Activated CD8-positive, alpha-beta T cell treated with anti-CD3 and anti-CD28 coated beads, Interleukin-2, amount 10 ng/mL, durations not matched to agents 7 days and 5 days (primary cell): ENCODE results near the gene ZDHHC11B. TPM values are rescaled to one million over a fixed set of nuclear protein-coding genes. Genes with fewer than 3 reads are reported as not detected.
"Not testable (repeated sequence)": the region's sequence is repeated elsewhere in the genome, so short reads cannot be mapped to it uniquely, and the experiment has no call there.

Source experiments
- ATAC-seq: fragments of 150-1000 bp; cut with Tn5 transposase; one replicate; pipeline ENCODE4 v1.10.0; 2021; ENCODE audit warnings: moderate library complexity
- CTCF ChIA-PET: fragments of 350-600 bp; sonication (Branson Sonifier 250); formaldehyde crosslinking; loops from one replicate; lab custom pipeline; 2021; ENCODE audit warnings: antibody characterized with exemption; lab: Charles Lee
- POLR2A ChIA-PET: fragments of 350-600 bp; sonication (Branson Sonifier 250); formaldehyde crosslinking; loops from one replicate; lab custom pipeline; 2021; ENCODE audit warnings: antibody characterized with exemption; lab: Charles Lee
- DNase-seq: peaks from one replicate; pipeline ENCODE4 v3.0.0-alpha.2; 2020
- H3K27ac Mint-ChIP-seq: one replicate; pipeline ENCODE4 v1.8.0; 2021; ENCODE audit warnings: mild to moderate bottlenecking, mixed read lengths
- H3K27me3 Mint-ChIP-seq: one replicate; pipeline ENCODE4 v1.8.0; 2021; ENCODE audit warnings: low read depth, mixed read lengths
- H3K36me3 Mint-ChIP-seq: one replicate; pipeline ENCODE4 v1.8.0; 2021; ENCODE audit warnings: low read depth, mixed read lengths
- H3K4me1 Mint-ChIP-seq: one replicate; pipeline ENCODE4 v1.8.0; 2021; ENCODE audit warnings: low read depth, mixed read lengths
- H3K4me3 Mint-ChIP-seq: one replicate; pipeline ENCODE4 v1.8.0; 2021; ENCODE audit warnings: mild to moderate bottlenecking, mixed read lengths
- H3K9me3 Mint-ChIP-seq: one replicate; pipeline ENCODE4 v1.8.0; 2022; ENCODE audit warnings: mixed read lengths; ENCODE audit not compliant: insufficient read depth
- total RNA-seq, 2 experiments: library from RNA; stranded (reverse); gene quantifications; one replicate each; pipeline ENCODE4 v1.2.3, GENCODE V29; 2021

ZDHHC11B gene, protein sequence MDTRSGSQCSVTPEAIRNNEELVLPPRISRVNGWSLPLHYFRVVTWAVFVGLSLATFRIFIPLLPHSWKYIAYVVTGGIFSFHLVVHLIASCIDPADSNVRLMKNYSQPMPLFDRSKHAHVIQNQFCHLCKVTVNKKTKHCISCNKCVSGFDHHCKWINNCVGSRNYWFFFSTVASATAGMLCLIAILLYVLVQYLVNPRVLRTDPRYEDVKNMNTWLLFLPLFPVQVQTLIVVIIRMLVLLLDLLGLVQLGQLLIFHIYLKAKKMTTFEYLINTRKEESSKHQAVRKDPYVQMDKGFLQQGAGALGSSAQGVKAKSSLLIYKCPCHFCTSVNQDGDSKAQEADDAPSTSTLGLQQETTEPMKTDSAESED
- total RNA-seq, result under 1 TPM in 1 of 2 experiments, not detected in 1; 0.10 TPM

DNA sequence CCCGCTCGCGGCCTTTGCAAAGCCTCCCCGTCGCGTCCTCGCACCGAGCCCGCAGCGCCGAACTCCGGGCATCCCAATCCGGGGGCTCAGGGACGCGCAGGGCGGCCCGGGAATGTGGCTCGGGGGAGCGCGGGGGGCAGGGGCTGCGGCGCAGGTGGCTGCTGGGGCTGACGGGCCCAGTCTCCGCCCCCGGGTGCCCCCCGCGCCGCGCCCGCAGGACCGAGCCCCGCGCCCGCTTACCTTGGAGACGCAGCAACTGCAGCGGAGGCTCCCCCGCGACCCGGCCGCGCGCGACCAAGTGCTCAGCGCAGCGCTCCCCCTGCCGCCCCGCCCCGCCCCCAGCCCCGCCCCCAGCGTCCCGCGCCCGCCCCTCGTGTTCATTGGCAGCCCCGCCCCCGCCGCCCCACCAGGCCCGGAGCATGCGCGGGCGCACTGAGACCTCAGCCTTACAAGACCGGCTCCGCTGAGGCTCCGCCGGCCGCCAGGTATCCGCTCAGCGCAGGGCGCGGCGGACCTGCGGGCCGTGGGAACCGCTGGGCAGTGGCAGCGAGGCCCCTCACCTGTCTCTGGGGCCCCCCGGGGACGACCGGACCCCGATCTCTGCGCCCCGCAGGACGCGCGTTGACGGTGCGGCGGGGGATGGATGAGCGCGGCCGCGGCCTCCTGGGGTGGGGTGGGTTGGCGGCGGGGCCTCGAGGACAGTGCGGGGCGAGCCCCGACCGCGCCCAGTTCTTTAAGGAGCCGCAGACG is at the start of gene ZDHHC11B:
Gene ZDHHC11B (minus strand): TSS at position 302 of the 750 bp plus-strand sequence. CDS start 17,810 bp downstream, outside the sequence.
- H3K27me3 Mint-ChIP-seq, CTCF ChIA-PET, H3K27ac Mint-ChIP-seq, POLR2A ChIA-PET, H3K36me3 Mint-ChIP-seq, H3K9me3 Mint-ChIP-seq, H3K4me1 Mint-ChIP-seq: not testable (repeated sequence)
- peak within 1 kb of the TSS; percentile 69 for H3K4me3 Mint-ChIP-seq
- peak; percentile 87 for DNase-seq
- peak; percentile 87 for ATAC-seq

DNA sequence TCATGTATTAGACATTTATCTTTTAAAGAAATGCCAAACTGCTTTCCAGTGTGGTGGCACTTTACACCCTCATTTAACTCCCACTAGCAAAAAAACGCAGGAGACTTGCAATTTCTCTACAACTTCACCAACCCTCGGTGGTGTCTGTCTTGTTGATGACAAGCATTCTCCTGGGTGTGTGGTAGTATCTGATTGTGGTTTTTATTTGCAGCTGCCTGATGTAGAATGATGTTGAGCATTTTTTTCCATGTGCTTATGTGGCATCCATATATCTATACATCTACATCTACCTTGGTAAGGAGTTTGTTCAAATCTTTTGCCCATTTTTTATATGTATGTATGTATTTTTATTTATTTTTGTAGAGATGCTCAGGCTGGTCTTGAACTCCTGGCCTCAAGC is 49.5 kb upstream of the ZDHHC11B start:
- H3K9me3 Mint-ChIP-seq, DNase-seq, H3K36me3 Mint-ChIP-seq, H3K27ac Mint-ChIP-seq, H3K4me3 Mint-ChIP-seq, ATAC-seq, CTCF ChIA-PET, POLR2A ChIA-PET, H3K4me1 Mint-ChIP-seq, H3K27me3 Mint-ChIP-seq: not testable (repeated sequence)

DNA sequence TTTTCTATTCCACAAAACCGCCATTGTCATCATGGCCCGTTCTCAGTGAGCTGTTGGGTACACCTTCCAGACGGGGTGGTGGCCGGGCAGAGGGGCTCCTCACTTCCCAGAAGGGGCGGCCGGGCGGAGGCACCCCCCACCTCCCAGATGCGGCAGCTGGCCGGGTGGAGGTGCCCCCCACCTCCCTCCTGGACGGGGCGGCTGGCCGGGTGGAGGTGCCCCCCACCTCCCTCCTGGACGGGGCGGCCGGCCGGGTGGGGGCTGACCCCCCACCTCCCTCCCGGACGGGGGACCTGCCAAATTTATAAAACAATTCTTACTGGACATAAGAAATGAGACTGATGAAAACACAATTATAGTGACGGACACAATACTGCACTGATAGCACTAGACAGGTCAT is 43.7 kb upstream of the ZDHHC11B start:
- CTCF ChIA-PET, H3K27me3 Mint-ChIP-seq, H3K9me3 Mint-ChIP-seq, H3K4me3 Mint-ChIP-seq, ATAC-seq, H3K4me1 Mint-ChIP-seq, DNase-seq, H3K27ac Mint-ChIP-seq, POLR2A ChIA-PET: not testable (repeated sequence)
- H3K36me3 Mint-ChIP-seq, result peaks cover 10% of the 10 kb centered on the region

DNA sequence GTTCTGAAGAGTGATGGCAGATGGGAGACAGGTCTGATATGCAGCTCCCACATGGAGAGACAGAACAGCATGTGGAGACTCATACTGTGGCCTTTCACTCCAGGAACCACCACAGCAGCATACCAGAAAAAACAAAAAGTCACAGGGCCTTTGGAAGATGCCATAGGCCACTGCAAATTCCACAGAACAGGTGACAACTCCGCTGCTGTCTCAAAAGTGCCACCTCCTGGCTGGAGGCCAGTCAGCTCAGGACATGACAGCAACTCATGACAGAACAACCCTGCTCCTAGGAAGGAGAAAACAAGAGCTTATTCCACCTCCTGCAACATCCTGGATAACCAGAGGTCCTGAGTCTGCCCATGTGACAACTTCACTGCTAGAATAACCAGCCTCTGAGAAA is 41.0 kb upstream of the ZDHHC11B start:
- H3K4me1 Mint-ChIP-seq, H3K27me3 Mint-ChIP-seq, POLR2A ChIA-PET, DNase-seq, ATAC-seq, H3K4me3 Mint-ChIP-seq, H3K27ac Mint-ChIP-seq, CTCF ChIA-PET, H3K9me3 Mint-ChIP-seq: not testable (repeated sequence)
- H3K36me3 Mint-ChIP-seq, result peaks cover 14% of the 10 kb centered on the region

DNA sequence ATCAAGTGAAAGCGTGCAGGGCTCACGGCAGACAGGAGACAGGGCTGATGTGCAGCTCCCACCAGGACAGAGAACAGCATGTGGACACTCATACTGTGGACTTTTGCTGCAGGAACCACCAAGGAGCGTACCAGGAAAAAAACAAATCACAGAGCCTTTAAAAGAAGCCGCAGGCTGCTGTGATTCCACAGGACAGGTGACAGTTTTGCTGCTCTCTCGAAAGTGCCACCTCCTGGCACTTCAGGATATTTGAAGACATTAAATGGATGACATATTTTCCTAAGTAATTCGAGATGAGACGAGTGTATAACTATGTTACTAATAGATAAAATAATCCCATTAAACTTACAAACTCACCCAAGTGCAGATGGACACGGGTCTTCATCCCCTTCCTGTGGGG is 37.0 kb upstream of the ZDHHC11B start:
- ChIA-PET POLR2A (no interaction called here), CTCF (no interaction called here)
- no peak for ATAC-seq
- Mint-ChIP-seq H3K27ac (no peak overlapping the region), H3K9me3 (no peaks in the 10 kb centered on the region), H3K27me3 (no peaks in the 10 kb centered on the region), H3K4me3 (no peak overlapping the region), H3K4me1 (no peaks in the 10 kb centered on the region), H3K36me3 (peaks cover 14% of the 10 kb centered on the region)
- DNase-seq, result no peak

DNA sequence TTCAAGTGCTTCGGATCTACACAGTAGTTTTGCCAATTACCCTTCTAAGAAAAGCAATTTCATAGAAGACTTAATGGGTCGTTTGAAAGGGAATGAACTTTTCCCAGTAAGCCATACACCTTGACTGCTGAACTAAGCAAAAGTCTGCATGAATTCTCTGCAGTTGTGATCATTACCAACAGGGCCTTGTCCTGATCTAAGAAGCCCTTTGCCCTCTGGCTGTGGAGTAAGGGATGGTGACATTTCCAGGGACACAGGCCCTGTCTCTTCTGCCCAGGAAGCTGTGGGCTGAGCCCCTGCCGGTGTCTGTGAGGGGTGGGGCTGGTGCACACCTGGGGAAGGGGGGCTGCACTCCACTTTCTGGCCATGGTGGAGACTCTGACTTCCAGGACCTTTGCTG is 35.7 kb upstream of the ZDHHC11B start:
- no peaks in the 10 kb centered on the region for H3K4me1 Mint-ChIP-seq
- DNase-seq (no peak), ATAC-seq (no peak)
- H3K27me3 Mint-ChIP-seq, result no peaks in the 10 kb centered on the region
- ChIA-PET POLR2A (no interaction called here), CTCF (no interaction called here)
- peaks cover 14% of the 10 kb centered on the region for H3K36me3 Mint-ChIP-seq
- H3K27ac Mint-ChIP-seq, result no peak overlapping the region
- no peak overlapping the region for H3K4me3 Mint-ChIP-seq
- peaks cover 4% of the 10 kb centered on the region for H3K9me3 Mint-ChIP-seq

DNA sequence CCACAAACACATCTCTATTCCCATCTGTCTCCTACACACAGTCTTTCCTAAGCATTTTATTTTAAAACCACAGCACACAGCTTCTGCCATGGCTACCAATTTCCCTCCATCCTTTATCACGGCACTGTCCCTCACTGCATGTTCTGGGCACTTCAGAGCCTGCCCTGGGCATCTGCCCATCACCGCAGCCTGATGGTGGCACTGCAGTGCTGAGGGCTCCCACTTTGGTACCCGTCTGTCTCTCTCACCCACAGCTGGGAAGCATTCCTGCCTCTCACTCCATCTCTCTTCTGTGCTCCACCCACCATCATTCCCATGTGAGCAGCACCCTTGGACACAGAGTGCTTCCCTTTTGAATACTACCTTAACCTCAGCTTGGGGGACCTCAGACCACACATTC is 34.5 kb upstream of the ZDHHC11B start:
- peaks cover 10% of the 10 kb centered on the region for H3K36me3 Mint-ChIP-seq

DNA sequence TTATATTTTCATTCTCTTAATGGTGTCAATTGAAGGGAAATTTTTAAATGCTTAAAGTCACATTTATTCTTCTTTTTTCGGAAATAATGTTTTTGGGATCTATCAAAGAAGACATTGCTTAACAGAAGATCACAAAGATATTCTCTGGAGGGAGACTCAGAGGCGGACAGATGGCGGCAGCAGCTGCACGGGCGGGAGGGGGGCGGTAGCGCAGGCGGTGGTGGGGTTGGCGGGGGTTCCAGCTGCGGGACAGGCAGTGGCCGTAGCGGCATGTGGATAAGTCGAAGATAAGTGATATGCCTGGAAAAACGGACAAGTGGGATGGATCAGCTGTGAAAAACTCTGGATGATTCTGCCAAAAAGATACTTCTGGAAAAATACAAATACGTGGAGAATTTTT is 31.6 kb upstream of the ZDHHC11B start:
- ChIA-PET POLR2A (no interaction called here), CTCF (no interaction called here)
- ATAC-seq (no peak), DNase-seq (no peak)
- Mint-ChIP-seq H3K27ac (no peak overlapping the region), H3K4me3 (no peak overlapping the region), H3K9me3 (peaks cover 4% of the 10 kb centered on the region), H3K36me3 (peaks cover 3% of the 10 kb centered on the region), H3K27me3 (no peaks in the 10 kb centered on the region), H3K4me1 (no peaks in the 10 kb centered on the region)

More for the DNA sequence above, 34.5 kb upstream of the ZDHHC11B start:
- H3K4me3 Mint-ChIP-seq, result no peak overlapping the region
- no peaks in the 10 kb centered on the region for H3K4me1 Mint-ChIP-seq
- POLR2A ChIA-PET, result no interaction called here
- DNase-seq, result no peak
- no peak overlapping the region for H3K27ac Mint-ChIP-seq
- no peak for ATAC-seq
- peaks cover 4% of the 10 kb centered on the region for H3K9me3 Mint-ChIP-seq
- CTCF ChIA-PET, result no interaction called here
- H3K27me3 Mint-ChIP-seq, result no peaks in the 10 kb centered on the region

DNA sequence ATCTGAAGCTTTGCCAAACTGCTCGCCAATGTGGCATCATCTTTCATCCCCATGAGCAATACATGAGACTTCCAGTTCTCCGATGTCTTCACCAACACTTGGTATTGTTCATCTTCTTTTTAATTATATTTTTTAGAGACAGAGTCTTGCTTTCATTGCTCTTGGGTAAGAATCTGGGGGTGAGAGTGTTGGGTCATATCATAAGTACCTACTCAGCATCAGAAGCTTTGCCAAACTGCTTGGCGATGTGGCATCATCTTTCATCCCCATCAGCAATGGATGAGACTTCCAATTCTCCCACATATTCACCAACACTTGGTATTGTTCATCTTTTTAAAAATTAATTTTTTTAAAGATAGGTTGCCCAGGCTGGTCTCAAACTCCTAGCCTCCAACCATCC is 30.9 kb upstream of the ZDHHC11B start:
- ChIA-PET POLR2A (no interaction called here), CTCF (no interaction called here)
- H3K36me3 Mint-ChIP-seq, result peaks cover 3% of the 10 kb centered on the region
- H3K27me3 Mint-ChIP-seq, result no peaks in the 10 kb centered on the region
- DNase-seq, result no peak
- no peak for ATAC-seq
- H3K4me1 Mint-ChIP-seq, result no peaks in the 10 kb centered on the region
- H3K9me3 Mint-ChIP-seq, result peaks cover 4% of the 10 kb centered on the region
- H3K27ac Mint-ChIP-seq, result no peak overlapping the region
- no peak overlapping the region for H3K4me3 Mint-ChIP-seq

DNA sequence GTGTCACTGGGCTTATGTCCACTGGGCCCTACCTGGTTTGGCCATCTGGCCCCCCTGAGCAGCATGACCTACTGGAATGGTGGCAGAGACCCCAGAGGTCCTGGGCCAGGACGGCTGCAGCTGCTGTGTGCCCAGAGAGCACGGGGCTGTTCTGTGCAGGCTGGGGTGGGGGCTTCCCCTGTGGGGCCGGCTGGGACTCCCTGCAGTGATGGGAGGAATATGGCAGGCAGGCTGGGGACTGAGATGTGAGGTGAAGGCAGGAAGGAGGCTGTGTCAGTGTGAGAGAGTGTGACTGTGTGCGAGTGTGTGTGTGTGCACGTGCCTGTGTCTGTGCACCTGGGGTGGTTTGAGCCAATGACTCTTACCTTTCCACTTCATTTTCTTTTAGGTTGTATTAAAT is 29.0 kb upstream of the ZDHHC11B start:
- H3K27me3 Mint-ChIP-seq, CTCF ChIA-PET, ATAC-seq, DNase-seq, H3K4me1 Mint-ChIP-seq, H3K36me3 Mint-ChIP-seq, H3K9me3 Mint-ChIP-seq, H3K27ac Mint-ChIP-seq, POLR2A ChIA-PET, H3K4me3 Mint-ChIP-seq: not testable (repeated sequence)

DNA sequence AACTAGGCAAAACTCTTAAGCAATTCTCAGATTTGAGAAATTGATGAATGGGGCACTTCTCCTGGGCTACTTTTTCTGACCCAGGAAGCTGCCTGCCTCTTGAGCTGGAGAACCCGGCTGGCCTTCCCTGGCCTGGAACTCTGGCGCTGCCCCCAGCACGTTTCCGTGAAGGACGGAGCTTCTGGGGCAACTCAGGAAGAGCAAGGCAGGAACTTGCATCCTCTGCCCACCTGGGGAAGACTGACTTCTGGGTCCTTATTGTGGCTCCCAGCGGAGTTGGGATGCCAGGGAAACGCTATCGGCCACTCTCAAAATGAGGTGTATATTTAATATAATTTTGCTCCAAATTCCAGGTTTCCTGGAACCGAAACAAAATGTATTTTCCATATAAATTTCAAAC is 26.9 kb upstream of the ZDHHC11B start:
- H3K36me3 Mint-ChIP-seq, H3K27me3 Mint-ChIP-seq, H3K9me3 Mint-ChIP-seq, H3K4me3 Mint-ChIP-seq, POLR2A ChIA-PET, H3K4me1 Mint-ChIP-seq, ATAC-seq, H3K27ac Mint-ChIP-seq, CTCF ChIA-PET, DNase-seq: not testable (repeated sequence)

DNA sequence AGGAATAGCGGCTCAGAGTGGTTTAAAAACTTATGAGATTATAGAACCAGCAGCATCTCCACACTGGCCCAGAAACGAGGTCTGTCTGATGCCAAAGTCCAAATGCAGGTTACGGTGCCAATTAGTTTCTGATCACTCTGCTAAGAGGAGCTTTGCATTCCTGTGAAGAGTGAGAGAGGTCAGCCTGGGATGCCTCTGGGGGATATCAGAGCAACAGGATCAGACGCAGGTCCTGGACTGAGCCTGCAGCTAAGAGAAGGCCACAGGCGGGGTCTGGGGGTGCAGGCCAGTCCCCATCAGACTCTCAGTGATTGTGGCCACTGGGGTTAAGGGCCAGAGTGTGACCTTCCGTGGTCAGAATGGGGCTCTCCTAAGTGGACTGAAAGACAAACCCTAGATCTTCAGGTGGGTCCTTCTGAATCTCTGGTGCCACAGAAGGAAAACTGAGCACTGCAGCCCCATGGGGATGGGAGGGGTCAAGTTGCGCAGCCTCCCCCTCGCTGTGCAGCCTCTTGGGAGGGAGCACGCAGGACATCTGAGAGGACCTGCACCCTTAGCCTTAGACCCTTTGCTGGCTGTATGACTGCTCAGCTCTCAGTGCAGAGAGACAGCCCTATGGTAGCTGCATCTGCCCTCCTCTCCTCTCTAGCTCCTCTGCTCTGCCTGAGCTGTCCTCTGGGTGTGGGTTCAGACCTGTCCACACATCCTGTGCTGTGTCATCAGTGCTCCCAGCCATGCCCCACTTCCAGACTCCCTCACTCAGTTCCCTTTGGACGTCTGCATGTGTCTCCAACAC is 23.4 kb upstream of the ZDHHC11B start:
- H3K9me3 Mint-ChIP-seq, ATAC-seq, H3K36me3 Mint-ChIP-seq, CTCF ChIA-PET, POLR2A ChIA-PET, H3K27ac Mint-ChIP-seq, DNase-seq, H3K4me3 Mint-ChIP-seq, H3K4me1 Mint-ChIP-seq, H3K27me3 Mint-ChIP-seq: not testable (repeated sequence)
